Measurements from ENCODE around the gene TATDN2. TPM values are rescaled to one million over a fixed set of nuclear protein-coding genes. Genes with fewer than 3 reads are reported as not detected.

The TATDN2 gene
- polyA plus RNA-seq, 1 experiment, result 14.9 TPM

DNA sequence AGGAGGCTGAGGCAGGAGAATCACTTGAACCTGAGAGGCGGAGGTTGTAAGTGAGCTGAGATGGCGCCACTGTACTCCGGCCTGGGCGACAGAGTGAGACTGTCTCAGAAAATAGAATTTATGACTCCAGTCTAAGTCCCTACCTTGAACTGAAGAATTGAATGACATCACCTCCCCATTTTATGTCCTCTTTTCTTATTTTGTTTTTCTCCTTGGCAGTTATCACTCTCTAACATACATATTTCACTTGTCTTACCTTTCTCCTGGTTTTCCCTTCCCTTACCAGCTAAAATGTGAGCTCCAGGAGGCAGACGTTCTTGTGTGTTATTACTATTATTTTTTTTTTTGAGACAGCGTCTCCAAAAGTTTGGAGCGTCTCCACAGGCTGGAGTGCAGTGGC, 7.6 kb downstream of the TATDN2 start:
- TF ChIP-seq, protein P1, sequence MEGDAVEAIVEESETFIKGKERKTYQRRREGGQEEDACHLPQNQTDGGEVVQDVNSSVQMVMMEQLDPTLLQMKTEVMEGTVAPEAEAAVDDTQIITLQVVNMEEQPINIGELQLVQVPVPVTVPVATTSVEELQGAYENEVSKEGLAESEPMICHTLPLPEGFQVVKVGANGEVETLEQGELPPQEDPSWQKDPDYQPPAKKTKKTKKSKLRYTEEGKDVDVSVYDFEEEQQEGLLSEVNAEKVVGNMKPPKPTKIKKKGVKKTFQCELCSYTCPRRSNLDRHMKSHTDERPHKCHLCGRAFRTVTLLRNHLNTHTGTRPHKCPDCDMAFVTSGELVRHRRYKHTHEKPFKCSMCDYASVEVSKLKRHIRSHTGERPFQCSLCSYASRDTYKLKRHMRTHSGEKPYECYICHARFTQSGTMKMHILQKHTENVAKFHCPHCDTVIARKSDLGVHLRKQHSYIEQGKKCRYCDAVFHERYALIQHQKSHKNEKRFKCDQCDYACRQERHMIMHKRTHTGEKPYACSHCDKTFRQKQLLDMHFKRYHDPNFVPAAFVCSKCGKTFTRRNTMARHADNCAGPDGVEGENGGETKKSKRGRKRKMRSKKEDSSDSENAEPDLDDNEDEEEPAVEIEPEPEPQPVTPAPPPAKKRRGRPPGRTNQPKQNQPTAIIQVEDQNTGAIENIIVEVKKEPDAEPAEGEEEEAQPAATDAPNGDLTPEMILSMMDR (IDR thresholded peaks at IDR 0.05; ENCODE audit: insufficient read depth, low read depth, low read length), result no peak
- DNase-seq (ENCODE audit: low read depth), result no peak
- Histone ChIP-seq H3K36me3 (ENCODE audit: control insufficient read depth, insufficient read depth, low read length) (peaks cover 17% of the 10 kb centered on the region), H3K4me3 (ENCODE audit: low read depth, low read length) (no peak overlapping the region), H3K27me3 (ENCODE audit: control insufficient read depth, insufficient read depth, low read length) (no peaks in the 10 kb centered on the region)
- POLR2A ChIA-PET, result no interaction called here
- CTCF ChIA-PET, result interaction anchor here (0.7 kb wide), 1 partner anchor 102 kb away, joined by 3 read pairs; no protein-coding TSS in a partner anchor

DNA sequence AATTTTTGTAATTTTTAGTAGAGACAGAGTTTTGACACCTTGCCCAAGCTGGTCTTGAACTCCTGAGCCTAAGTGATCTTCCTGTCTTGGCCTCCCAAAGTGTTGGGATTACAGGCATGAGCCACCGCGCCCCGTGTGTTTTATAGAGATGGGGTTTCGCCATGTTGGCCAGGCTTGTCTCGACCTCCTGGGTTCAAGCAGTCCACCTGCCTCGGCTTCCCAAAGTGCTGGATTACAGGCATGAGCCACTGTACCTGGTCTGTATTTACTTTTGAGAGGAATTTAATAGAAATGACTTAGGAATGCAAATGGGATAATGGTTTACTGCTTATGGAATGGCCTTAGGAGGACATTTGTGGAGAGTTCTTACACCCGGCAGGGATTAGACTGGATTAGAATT, 10.8 kb downstream of the TATDN2 start:
- ChIA-PET CTCF (no interaction called here), POLR2A (no interaction called here)
- H3K4me3 ChIP-seq (ENCODE audit: low read depth, low read length), result no peak overlapping the region
- peaks cover 11% of the 10 kb centered on the region for H3K36me3 ChIP-seq (ENCODE audit: control insufficient read depth, insufficient read depth, low read length)
- TF ChIP-seq, protein P1 (IDR thresholded peaks at IDR 0.05; ENCODE audit: insufficient read depth, low read depth, low read length), result no peak
- no peaks in the 10 kb centered on the region for H3K27me3 ChIP-seq (ENCODE audit: control insufficient read depth, insufficient read depth, low read length)
- DNase-seq (ENCODE audit: low read depth), result no peak

DNA sequence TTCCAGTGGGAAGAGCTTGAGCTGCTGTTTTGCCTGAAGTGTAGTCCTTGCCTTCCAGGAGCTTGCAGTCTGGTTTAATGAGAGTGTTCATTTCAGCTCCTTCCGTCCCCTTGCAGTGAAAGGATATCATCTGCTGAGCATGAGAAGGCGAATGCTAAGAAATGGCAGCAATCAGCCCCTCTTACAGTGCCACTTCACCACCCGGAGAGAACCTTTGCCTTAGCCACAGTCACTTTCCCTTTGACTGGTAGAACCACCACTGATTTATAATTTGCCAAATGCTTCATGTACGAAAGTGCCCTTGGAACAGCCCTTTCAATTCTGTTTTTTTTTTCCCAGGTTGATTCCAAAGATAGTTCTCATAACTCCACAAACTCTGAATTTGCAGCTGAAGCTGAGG, 11.5 kb downstream of the TATDN2 start:
- H3K4me3 ChIP-seq (ENCODE audit: low read depth, low read length), result no peak overlapping the region
- ChIA-PET POLR2A (no interaction called here), CTCF (no interaction called here)
- H3K27me3 ChIP-seq (ENCODE audit: control insufficient read depth, insufficient read depth, low read length), result no peaks in the 10 kb centered on the region
- H3K36me3 ChIP-seq (ENCODE audit: control insufficient read depth, insufficient read depth, low read length), result peaks cover 7% of the 10 kb centered on the region
- TF ChIP-seq, protein P1 (IDR thresholded peaks at IDR 0.05; ENCODE audit: insufficient read depth, low read depth, low read length), result no peak
- no peak for DNase-seq (ENCODE audit: low read depth)

DNA sequence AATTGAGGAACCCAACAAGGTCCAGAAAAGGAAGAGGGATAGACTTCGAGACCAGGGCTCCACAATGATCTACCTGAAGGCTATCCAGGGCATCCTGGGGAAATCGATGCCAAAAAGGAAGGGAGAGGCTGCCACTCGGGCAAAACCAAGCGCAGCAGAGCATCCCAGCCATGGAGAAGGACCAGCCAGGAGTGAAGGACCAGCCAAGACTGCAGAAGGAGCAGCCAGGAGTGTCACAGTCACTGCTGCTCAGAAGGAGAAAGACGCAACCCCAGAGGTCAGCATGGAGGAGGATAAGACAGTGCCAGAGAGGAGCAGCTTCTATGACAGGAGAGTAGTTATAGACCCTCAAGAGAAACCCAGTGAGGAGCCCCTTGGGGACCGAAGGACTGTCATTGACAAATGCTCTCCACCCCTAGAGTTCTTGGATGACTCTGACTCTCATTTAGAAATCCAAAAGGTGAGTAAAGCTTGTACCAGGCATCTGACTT, 12.0 kb downstream of the TATDN2 start:
- TF ChIP-seq, protein P1 (IDR thresholded peaks at IDR 0.05; ENCODE audit: insufficient read depth, low read depth, low read length), result no peak
- Histone ChIP-seq H3K4me3 (ENCODE audit: low read depth, low read length) (no peak overlapping the region), H3K36me3 (ENCODE audit: control insufficient read depth, insufficient read depth, low read length) (peaks cover 7% of the 10 kb centered on the region), H3K27me3 (ENCODE audit: control insufficient read depth, insufficient read depth, low read length) (no peaks in the 10 kb centered on the region)
- no peak for DNase-seq (ENCODE audit: low read depth)
- ChIA-PET CTCF (no interaction called here), POLR2A (no interaction called here)

DNA sequence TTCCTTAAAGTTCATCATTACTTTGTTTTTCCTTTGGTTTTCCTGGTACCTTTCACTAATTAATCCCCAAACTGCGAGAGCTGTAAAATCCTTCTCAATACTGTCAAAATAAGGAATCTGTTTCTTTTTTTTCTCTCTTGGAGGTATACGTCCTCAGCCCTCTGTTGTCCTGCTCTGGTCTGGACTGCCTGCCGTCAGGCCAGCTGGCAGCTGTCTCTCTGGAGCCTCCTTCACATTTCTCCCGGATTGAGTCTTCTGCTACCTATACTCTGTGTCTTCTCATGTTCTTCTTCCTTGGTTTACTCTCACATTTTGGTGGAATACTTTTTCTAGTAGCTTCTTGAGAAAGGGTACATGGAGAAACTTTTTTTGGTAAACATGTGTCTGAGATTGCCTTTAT, 13.8 kb downstream of the TATDN2 start:
- no peak overlapping the region for H3K4me3 ChIP-seq (ENCODE audit: low read depth, low read length)
- ChIA-PET POLR2A (no interaction called here), CTCF (interaction anchor here (0.6 to 2.2 kb wide), 5 partner anchors 13 to 1508 kb away, joined by 3 to 9 read pairs (median 4); no protein-coding TSS in a partner anchor)
- H3K27me3 ChIP-seq (ENCODE audit: control insufficient read depth, insufficient read depth, low read length), result no peaks in the 10 kb centered on the region
- H3K36me3 ChIP-seq (ENCODE audit: control insufficient read depth, insufficient read depth, low read length), result peaks cover 5% of the 10 kb centered on the region
- no peak for DNase-seq (ENCODE audit: low read depth)
- TF ChIP-seq, protein P1 (IDR thresholded peaks at IDR 0.05; ENCODE audit: insufficient read depth, low read depth, low read length), result no peak

All from BJ (cell line).